Activated naive CD8-positive, alpha-beta T cell treated with anti-CD3 and anti-CD28 coated beads, Interleukin-2, amount 10 ng/mL, durations not matched to agents 7 days and 5 days (primary cell): Measurements from ENCODE around the gene PTPRN2. TPM values are rescaled to one million over a fixed set of nuclear protein-coding genes. Genes with fewer than 3 reads are reported as not detected.
A peak's percentile ranks its signal among the peaks of the same experiment; 100 is the strongest.
"Not testable (repeated sequence)": the region's sequence is repeated elsewhere in the genome, so short reads cannot be mapped to it uniquely, and the experiment has no call there.

ENCODE experiments used
- ATAC-seq: fragments of 150-1000 bp; cut with Tn5 transposase; one replicate; pipeline ENCODE4 v1.10.0; 2021; ENCODE audit warnings: low read depth, moderate library complexity
- POLR2A ChIA-PET: fragments of 350-600 bp; sonication (Branson Sonifier 250); formaldehyde crosslinking; loops from one replicate; lab custom pipeline; 2021; ENCODE audit warnings: antibody characterized with exemption; lab: Charles Lee
- DNase-seq: peaks from one replicate; pipeline ENCODE4 v3.0.0; 2021
- H3K27ac Mint-ChIP-seq: one replicate; pipeline ENCODE4 v1.8.0; 2022; ENCODE audit warnings: mild to moderate bottlenecking, mixed read lengths
- H3K27me3 Mint-ChIP-seq: one replicate; pipeline ENCODE4 v1.8.0; 2022; ENCODE audit warnings: mild to moderate bottlenecking, moderate library complexity, mixed read lengths
- H3K36me3 Mint-ChIP-seq: one replicate; pipeline ENCODE4 v1.8.0; 2021; ENCODE audit warnings: mild to moderate bottlenecking, mixed read lengths
- H3K4me1 Mint-ChIP-seq: one replicate; pipeline ENCODE4 v1.8.0; 2021; ENCODE audit warnings: mixed read lengths
- H3K4me3 Mint-ChIP-seq: one replicate; pipeline ENCODE4 v1.8.0; 2022; ENCODE audit warnings: mild to moderate bottlenecking, moderate library complexity, mixed read lengths
- H3K9me3 Mint-ChIP-seq: one replicate; pipeline ENCODE4 v1.8.0; 2021; ENCODE audit warnings: mixed read lengths
- total RNA-seq, 2 experiments: library from RNA; stranded (reverse); gene quantifications; one replicate each; pipeline ENCODE4 v1.2.3, GENCODE V29; 2021

PTPRN2 gene
- total RNA-seq, 2 experiments from 2014 or later, result 4.5 to 4.9 TPM

GRCh38 chr7:158033925-158034324, 553.7 kb downstream of the PTPRN2 start:
- peaks cover 13% of the 10 kb centered on the region for H3K9me3 Mint-ChIP-seq
- H3K27me3 Mint-ChIP-seq, ATAC-seq, H3K4me1 Mint-ChIP-seq, POLR2A ChIA-PET, H3K36me3 Mint-ChIP-seq, DNase-seq, H3K27ac Mint-ChIP-seq, H3K4me3 Mint-ChIP-seq: not testable (repeated sequence)

GRCh38 chr7:158033196-158033595, 554.4 kb downstream of the PTPRN2 start:
- DNase-seq, result no peak
- no peak for ATAC-seq
- Mint-ChIP-seq H3K27me3 (peaks cover 9% of the 10 kb centered on the region), H3K27ac (no peak overlapping the region), H3K36me3 (no peaks in the 10 kb centered on the region), H3K9me3 (peaks cover 10% of the 10 kb centered on the region), H3K4me3 (no peak overlapping the region), H3K4me1 (no peaks in the 10 kb centered on the region)
- POLR2A ChIA-PET, result no interaction called here

GRCh38 chr7:158032561-158033115, 555.0 kb downstream of the PTPRN2 start:
- Mint-ChIP-seq H3K9me3 (peaks cover 7% of the 10 kb centered on the region), H3K4me3 (no peak overlapping the region), H3K27ac (no peak overlapping the region), H3K4me1 (no peaks in the 10 kb centered on the region), H3K27me3 (peaks cover 9% of the 10 kb centered on the region), H3K36me3 (no peaks in the 10 kb centered on the region)
- DNase-seq (no peak), ATAC-seq (no peak)
- POLR2A ChIA-PET, result no interaction called here

GRCh38 chr7:158031867-158032308, 555.7 kb downstream of the PTPRN2 start:
- ATAC-seq, result no peak
- no peak for DNase-seq
- H3K4me1 Mint-ChIP-seq, result no peaks in the 10 kb centered on the region
- no peak overlapping the region for H3K27ac Mint-ChIP-seq
- no peaks in the 10 kb centered on the region for H3K36me3 Mint-ChIP-seq
- peaks cover 9% of the 10 kb centered on the region for H3K27me3 Mint-ChIP-seq
- no peak overlapping the region for H3K4me3 Mint-ChIP-seq
- peaks cover 7% of the 10 kb centered on the region for H3K9me3 Mint-ChIP-seq
- POLR2A ChIA-PET, result no interaction called here

- no peak overlapping the region for H3K4me3 Mint-ChIP-seq
- no peak overlapping the region for H3K27ac Mint-ChIP-seq
- H3K9me3 Mint-ChIP-seq, result peaks cover 6% of the 10 kb centered on the region
- ATAC-seq (no peak), DNase-seq (no peak)
- H3K36me3 Mint-ChIP-seq, result no peaks in the 10 kb centered on the region
- POLR2A ChIA-PET, result no interaction called here
- H3K4me1 Mint-ChIP-seq, result no peaks in the 10 kb centered on the region
- H3K27me3 Mint-ChIP-seq, result peaks cover 9% of the 10 kb centered on the region
Measured at GRCh38 chr7:158030566-158030965, 557.1 kb downstream of the PTPRN2 start.

- H3K27me3 Mint-ChIP-seq, result peaks cover 9% of the 10 kb centered on the region
- H3K9me3 Mint-ChIP-seq, result peaks cover 5% of the 10 kb centered on the region
- no peak for DNase-seq
- H3K27ac Mint-ChIP-seq, result no peak overlapping the region
- no peak for ATAC-seq
- no peaks in the 10 kb centered on the region for H3K4me1 Mint-ChIP-seq
- POLR2A ChIA-PET, result no interaction called here
- no peaks in the 10 kb centered on the region for H3K36me3 Mint-ChIP-seq
- no peak overlapping the region for H3K4me3 Mint-ChIP-seq
Measured at GRCh38 chr7:158030071-158030470, 557.6 kb downstream of the PTPRN2 start.

- POLR2A ChIA-PET, result no interaction called here
- peaks cover 9% of the 10 kb centered on the region for H3K27me3 Mint-ChIP-seq
- peaks cover 5% of the 10 kb centered on the region for H3K9me3 Mint-ChIP-seq
- H3K4me1 Mint-ChIP-seq, result no peaks in the 10 kb centered on the region
- ATAC-seq (no peak), DNase-seq (no peak)
- H3K36me3 Mint-ChIP-seq, result no peaks in the 10 kb centered on the region
- H3K4me3 Mint-ChIP-seq, result no peak overlapping the region
- H3K27ac Mint-ChIP-seq, result no peak overlapping the region
Measured at GRCh38 chr7:158029509-158029908, 558.1 kb downstream of the PTPRN2 start.

- peaks cover 5% of the 10 kb centered on the region for H3K9me3 Mint-ChIP-seq
- H3K4me3 Mint-ChIP-seq, result no peak overlapping the region
- no peak overlapping the region for H3K27ac Mint-ChIP-seq
- H3K27me3 Mint-ChIP-seq, result peaks cover 9% of the 10 kb centered on the region
- ATAC-seq (no peak), DNase-seq (no peak)
- no peaks in the 10 kb centered on the region for H3K4me1 Mint-ChIP-seq
- no peaks in the 10 kb centered on the region for H3K36me3 Mint-ChIP-seq
- POLR2A ChIA-PET, result no interaction called here
Measured at GRCh38 chr7:158028971-158029370, 558.7 kb downstream of the PTPRN2 start.

- Mint-ChIP-seq H3K4me1 (no peaks in the 10 kb centered on the region), H3K4me3 (no peak overlapping the region), H3K9me3 (peaks cover 5% of the 10 kb centered on the region), H3K27me3 (peaks cover 9% of the 10 kb centered on the region), H3K36me3 (no peaks in the 10 kb centered on the region), H3K27ac (no peak overlapping the region)
- ATAC-seq (no peak), DNase-seq (no peak)
- POLR2A ChIA-PET, result no interaction called here
Measured at GRCh38 chr7:158028290-158028941, 559.2 kb downstream of the PTPRN2 start.

GRCh38 chr7:158027646-158028045, 560.0 kb downstream of the PTPRN2 start:
- POLR2A ChIA-PET, result no interaction called here
- ATAC-seq (no peak), DNase-seq (no peak)
- peaks cover 9% of the 10 kb centered on the region for H3K27me3 Mint-ChIP-seq
- H3K4me1 Mint-ChIP-seq, result no peaks in the 10 kb centered on the region
- no peak overlapping the region for H3K4me3 Mint-ChIP-seq
- H3K9me3 Mint-ChIP-seq, result no peaks in the 10 kb centered on the region
- H3K36me3 Mint-ChIP-seq, result no peaks in the 10 kb centered on the region
- H3K27ac Mint-ChIP-seq, result no peak overlapping the region

GRCh38 chr7:158026636-158027265, 560.9 kb downstream of the PTPRN2 start:
- Mint-ChIP-seq H3K4me3 (no peak overlapping the region), H3K36me3 (no peaks in the 10 kb centered on the region), H3K9me3 (no peaks in the 10 kb centered on the region), H3K4me1 (no peaks in the 10 kb centered on the region), H3K27me3 (peaks cover 9% of the 10 kb centered on the region), H3K27ac (no peak overlapping the region)
- no peak for ATAC-seq
- POLR2A ChIA-PET, result no interaction called here
- peak; percentile 12 for DNase-seq

- ATAC-seq, result no peak
- H3K27ac Mint-ChIP-seq, result no peak overlapping the region
- H3K36me3 Mint-ChIP-seq, result no peaks in the 10 kb centered on the region
- no peaks in the 10 kb centered on the region for H3K4me1 Mint-ChIP-seq
- H3K27me3 Mint-ChIP-seq, result peaks cover 3% of the 10 kb centered on the region
- POLR2A ChIA-PET, result no interaction called here
- H3K4me3 Mint-ChIP-seq, result no peak overlapping the region
- no peaks in the 10 kb centered on the region for H3K9me3 Mint-ChIP-seq
- peak; percentile 5 for DNase-seq
Measured at GRCh38 chr7:158025686-158026600, 561.7 kb downstream of the PTPRN2 start.

GRCh38 chr7:158024881-158025280, 562.7 kb downstream of the PTPRN2 start:
- Mint-ChIP-seq H3K9me3 (no peaks in the 10 kb centered on the region), H3K4me3 (no peak overlapping the region), H3K4me1 (no peaks in the 10 kb centered on the region), H3K27me3 (peaks cover 3% of the 10 kb centered on the region), H3K36me3 (no peaks in the 10 kb centered on the region), H3K27ac (no peak overlapping the region)
- ATAC-seq (no peak), DNase-seq (no peak)
- POLR2A ChIA-PET, result no interaction called here
